Ishikawa (cell line): ENCODE measurements around the gene RSU1.

Experiments used
- CEBPB ChIP-seq: IDR thresholded peaks from 2 replicates; pipeline ENCODE4 v1.6.1; 2012
- CREB1 ChIP-seq: IDR thresholded peaks from 2 replicates; pipeline ENCODE4 v1.6.1; 2012; ENCODE audit warnings: low read depth
- EGR1 ChIP-seq: IDR thresholded peaks from 2 replicates; pipeline ENCODE4 v1.6.1; 2012
- EP300 ChIP-seq: IDR thresholded peaks from 2 replicates; pipeline ENCODE4 v1.6.1; 2012; ENCODE audit warnings: borderline replicate concordance
- FOXM1 ChIP-seq: IDR thresholded peaks from 2 replicates; pipeline ENCODE4 v1.6.1; 2012; ENCODE audit warnings: low read depth, borderline replicate concordance
- NFIC ChIP-seq: IDR thresholded peaks from 2 replicates; pipeline ENCODE4 v1.6.1; 2012
- RAD21 ChIP-seq: IDR thresholded peaks from 2 replicates; pipeline ENCODE4 v1.6.1; 2012; ENCODE audit warnings: low read depth
- TAF1 ChIP-seq: IDR thresholded peaks from 2 replicates; pipeline ENCODE4 v1.6.1; 2012; ENCODE audit warnings: low read depth, mild to moderate bottlenecking
- TCF12 ChIP-seq: IDR thresholded peaks from 2 replicates; pipeline ENCODE4 v1.6.1; 2012; ENCODE audit warnings: low read depth
- TEAD4 ChIP-seq: IDR thresholded peaks from 2 replicates; pipeline ENCODE4 v1.6.1; 2012
- YY1 ChIP-seq: IDR thresholded peaks from 2 replicates; pipeline ENCODE4 v1.6.1; 2012; ENCODE audit warnings: low read depth
- ZBTB7A ChIP-seq: IDR thresholded peaks from 2 replicates; pipeline ENCODE4 v1.6.1; 2012; ENCODE audit warnings: low read depth
- TF ChIP-seq, protein P1 (sequence below): IDR thresholded peaks from 2 replicates; pipeline ENCODE4 v1.6.1; 2012
- TF ChIP-seq, protein P2 (sequence below): IDR thresholded peaks from 2 replicates; pipeline ENCODE4 v1.6.1; 2012; ENCODE audit warnings: low read depth, mild to moderate bottlenecking
- TF ChIP-seq, protein P3 (sequence below): IDR thresholded peaks from 2 replicates; pipeline ENCODE4 v1.6.1; 2012

RSU1 gene

DNA sequence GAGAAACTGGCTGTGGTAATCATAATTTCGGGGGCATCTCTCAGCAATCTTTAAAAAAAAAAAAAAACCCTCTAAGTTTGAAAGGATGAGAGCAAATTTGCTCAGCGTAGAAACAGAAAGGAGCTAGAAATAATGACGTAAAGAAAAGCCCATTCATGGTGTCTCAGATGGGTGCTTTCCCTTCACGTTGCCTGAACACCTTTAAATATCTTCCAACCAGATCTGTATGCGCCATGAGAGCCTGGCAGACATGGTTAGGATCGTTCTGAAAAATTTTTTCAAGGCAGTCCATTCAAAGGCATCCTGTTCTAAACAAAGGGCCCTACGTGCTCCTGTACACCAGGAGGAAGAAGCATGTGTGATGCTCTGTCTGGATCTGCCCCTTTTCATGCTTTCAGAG is 154.3 kb downstream of the RSU1 start:
- no peak for TF ChIP-seq TEAD4
- TF ChIP-seq YY1, result no peak
- TF ChIP-seq CREB1, result no peak
- TF ChIP-seq, protein P1, sequence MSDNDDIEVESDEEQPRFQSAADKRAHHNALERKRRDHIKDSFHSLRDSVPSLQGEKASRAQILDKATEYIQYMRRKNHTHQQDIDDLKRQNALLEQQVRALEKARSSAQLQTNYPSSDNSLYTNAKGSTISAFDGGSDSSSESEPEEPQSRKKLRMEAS, result no peak

DNA sequence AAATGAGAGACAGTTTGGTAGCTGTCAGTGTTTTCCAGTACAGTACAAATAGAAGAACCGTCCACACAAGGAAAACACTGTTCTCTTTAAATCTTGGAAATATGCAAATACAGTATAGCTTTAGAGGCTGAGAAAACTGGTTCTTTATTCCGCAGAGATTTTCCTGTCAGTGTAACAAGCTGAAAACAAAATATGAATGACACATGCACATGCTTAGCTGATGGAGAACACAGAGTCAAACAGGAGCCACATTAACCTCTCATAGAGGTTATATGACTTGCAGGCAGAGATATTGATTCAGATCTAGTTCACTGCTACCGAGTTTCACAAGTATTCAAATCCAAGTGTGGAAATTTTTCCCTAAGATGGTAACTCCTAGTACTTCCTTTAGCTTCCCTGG is 160.3 kb downstream of the RSU1 start:
- TF ChIP-seq RAD21, result no peak
- TF ChIP-seq, protein P2, sequence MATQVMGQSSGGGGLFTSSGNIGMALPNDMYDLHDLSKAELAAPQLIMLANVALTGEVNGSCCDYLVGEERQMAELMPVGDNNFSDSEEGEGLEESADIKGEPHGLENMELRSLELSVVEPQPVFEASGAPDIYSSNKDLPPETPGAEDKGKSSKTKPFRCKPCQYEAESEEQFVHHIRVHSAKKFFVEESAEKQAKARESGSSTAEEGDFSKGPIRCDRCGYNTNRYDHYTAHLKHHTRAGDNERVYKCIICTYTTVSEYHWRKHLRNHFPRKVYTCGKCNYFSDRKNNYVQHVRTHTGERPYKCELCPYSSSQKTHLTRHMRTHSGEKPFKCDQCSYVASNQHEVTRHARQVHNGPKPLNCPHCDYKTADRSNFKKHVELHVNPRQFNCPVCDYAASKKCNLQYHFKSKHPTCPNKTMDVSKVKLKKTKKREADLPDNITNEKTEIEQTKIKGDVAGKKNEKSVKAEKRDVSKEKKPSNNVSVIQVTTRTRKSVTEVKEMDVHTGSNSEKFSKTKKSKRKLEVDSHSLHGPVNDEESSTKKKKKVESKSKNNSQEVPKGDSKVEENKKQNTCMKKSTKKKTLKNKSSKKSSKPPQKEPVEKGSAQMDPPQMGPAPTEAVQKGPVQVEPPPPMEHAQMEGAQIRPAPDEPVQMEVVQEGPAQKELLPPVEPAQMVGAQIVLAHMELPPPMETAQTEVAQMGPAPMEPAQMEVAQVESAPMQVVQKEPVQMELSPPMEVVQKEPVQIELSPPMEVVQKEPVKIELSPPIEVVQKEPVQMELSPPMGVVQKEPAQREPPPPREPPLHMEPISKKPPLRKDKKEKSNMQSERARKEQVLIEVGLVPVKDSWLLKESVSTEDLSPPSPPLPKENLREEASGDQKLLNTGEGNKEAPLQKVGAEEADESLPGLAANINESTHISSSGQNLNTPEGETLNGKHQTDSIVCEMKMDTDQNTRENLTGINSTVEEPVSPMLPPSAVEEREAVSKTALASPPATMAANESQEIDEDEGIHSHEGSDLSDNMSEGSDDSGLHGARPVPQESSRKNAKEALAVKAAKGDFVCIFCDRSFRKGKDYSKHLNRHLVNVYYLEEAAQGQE, result no peak
- TF ChIP-seq, protein P3, sequence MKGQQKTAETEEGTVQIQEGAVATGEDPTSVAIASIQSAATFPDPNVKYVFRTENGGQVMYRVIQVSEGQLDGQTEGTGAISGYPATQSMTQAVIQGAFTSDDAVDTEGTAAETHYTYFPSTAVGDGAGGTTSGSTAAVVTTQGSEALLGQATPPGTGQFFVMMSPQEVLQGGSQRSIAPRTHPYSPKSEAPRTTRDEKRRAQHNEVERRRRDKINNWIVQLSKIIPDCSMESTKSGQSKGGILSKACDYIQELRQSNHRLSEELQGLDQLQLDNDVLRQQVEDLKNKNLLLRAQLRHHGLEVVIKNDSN, result no peak
- no peak for TF ChIP-seq YY1
- TF ChIP-seq NFIC, result no peak
- TF ChIP-seq CEBPB, result no peak
- no peak for TF ChIP-seq TAF1
- TF ChIP-seq, protein P1, result no peak
- TF ChIP-seq CREB1, result no peak
- TF ChIP-seq EP300, result no peak
- TF ChIP-seq EGR1, result no peak
- TF ChIP-seq TEAD4, result no peak
- TF ChIP-seq TCF12, result no peak
- no peak for TF ChIP-seq FOXM1
- TF ChIP-seq ZBTB7A, result no peak

DNA sequence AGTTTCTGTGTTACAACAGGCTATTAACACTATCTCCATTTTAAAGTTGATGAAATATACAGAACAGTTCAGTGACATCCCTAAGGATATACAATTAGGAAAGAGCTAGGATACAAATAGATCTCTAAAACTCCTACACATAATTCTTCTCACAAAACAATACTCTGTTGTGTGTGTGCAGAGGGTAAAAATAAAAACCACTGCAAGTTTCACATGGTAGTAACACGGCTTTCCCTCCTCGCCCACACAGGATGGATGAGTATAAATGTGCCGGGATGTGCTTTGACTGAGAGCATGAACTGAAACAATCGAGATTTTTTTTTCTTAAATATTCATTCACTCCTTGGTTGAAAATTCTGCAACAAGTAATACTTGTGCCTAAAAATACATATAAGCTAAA is 164.0 kb downstream of the RSU1 start:
- TF ChIP-seq CREB1, result no peak
- TF ChIP-seq, protein P3, result no peak

DNA sequence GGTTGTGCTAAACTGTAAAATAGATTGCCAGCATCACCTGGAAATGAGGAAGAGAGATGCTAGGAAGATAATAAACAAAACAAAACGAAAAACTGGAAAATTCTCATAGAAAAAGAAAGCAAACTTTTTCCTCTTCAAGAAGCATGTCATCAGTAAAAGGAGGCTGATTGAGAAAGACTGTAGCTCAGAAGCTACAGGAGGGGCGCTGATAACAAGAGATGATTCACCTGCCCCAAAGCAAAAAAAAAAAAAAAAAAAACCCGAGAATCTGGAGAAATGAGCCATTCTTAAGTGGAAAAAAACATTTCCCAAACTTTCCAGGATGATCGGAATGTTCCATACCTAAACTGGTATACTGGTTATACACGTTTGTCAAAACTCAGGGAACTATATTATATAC is 165.1 kb downstream of the RSU1 start:
- TF ChIP-seq TEAD4 (no peak), EP300 (no peak), ZBTB7A (no peak), CREB1 (no peak), FOXM1 (no peak), YY1 (no peak), NFIC (no peak), TAF1 (no peak), CEBPB (no peak), EGR1 (no peak), RAD21 (no peak), TCF12 (no peak)
- TF ChIP-seq, protein P1, result no peak
- TF ChIP-seq, protein P2, result no peak
- TF ChIP-seq, protein P3, result no peak

DNA sequence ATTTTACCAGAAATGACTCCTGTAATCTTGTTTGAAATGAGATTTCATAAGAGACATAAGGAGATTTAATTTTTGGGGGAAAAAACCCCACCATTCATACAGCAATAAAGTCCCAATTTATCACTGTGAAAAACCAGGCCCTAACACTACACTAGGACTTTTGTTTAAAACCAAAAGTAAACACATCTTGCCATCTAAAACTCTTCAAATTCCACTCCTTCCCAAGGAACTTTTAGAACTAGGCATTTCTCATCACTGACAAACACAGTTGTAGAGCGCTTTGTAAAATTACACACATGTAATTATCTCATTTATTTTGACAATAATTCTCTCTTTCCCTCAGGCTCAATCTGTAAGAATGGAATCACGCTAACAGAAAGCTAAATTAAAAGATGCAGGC is 167.5 kb downstream of the RSU1 start:
- TF ChIP-seq TEAD4 (no peak), YY1 (no peak), TAF1 (no peak), EGR1 (no peak), EP300 (no peak), TCF12 (no peak), RAD21 (no peak), FOXM1 (no peak), CEBPB (no peak), CREB1 (no peak), ZBTB7A (no peak), NFIC (no peak)
- TF ChIP-seq, protein P3, result no peak
- TF ChIP-seq, protein P2, result no peak
- TF ChIP-seq, protein P1, result no peak
